GM18861 (cell line): ENCODE measurements around the gene DRAM2.

ENCODE experiments used
- ATAC-seq: cut with Tn5 transposase; IDR thresholded peaks from one replicate; pipeline ENCODE4 v1.9.1; 2021; ENCODE audit not compliant: unreplicated experiment

The DRAM2 gene

GRCh38 chr1:111139956-111140679 lies at the start of gene DRAM2, which contains the start of gene CEPT1:
Gene DRAM2, minus strand, starts transcription at chr1:111140093. Its CDS starts 8,539 bp downstream, at chr1:111131554.
Gene CEPT1, plus strand, starts transcription at chr1:111140223. Its CDS starts 7,492 bp downstream, at chr1:111147715.
- peak; percentile 56 for ATAC-seq

- ATAC-seq, result no peak
These were observed 44.8 kb upstream of the DRAM2 start for GRCh38 chr1:111184663-111185062.

GRCh38 chr1:111183308-111184069 lies 43.6 kb upstream of the DRAM2 start:
- ATAC-seq, result no peak

- ATAC-seq, result no peak
These were observed 42.2 kb upstream of the DRAM2 start for GRCh38 chr1:111182052-111182451.

- no peak for ATAC-seq
These were observed 40.2 kb upstream of the DRAM2 start for GRCh38 chr1:111179968-111180533.

GRCh38 chr1:111176678-111177077 lies 36.8 kb upstream of the DRAM2 start:
- ATAC-seq, result peak; percentile 73

- no peak for ATAC-seq
These were observed 35.5 kb upstream of the DRAM2 start for GRCh38 chr1:111175349-111175748.

GRCh38 chr1:111174070-111174469 lies 34.2 kb upstream of the DRAM2 start:
- no peak for ATAC-seq

GRCh38 chr1:111172463-111172862 lies 32.6 kb upstream of the DRAM2 start:
- ATAC-seq, result no peak

- no peak for ATAC-seq
These were observed 24.3 kb upstream of the DRAM2 start for GRCh38 chr1:111164151-111164550.

- no peak for ATAC-seq
These were observed 23.5 kb upstream of the DRAM2 start for GRCh38 chr1:111163363-111163762.

GRCh38 chr1:111162488-111162880 lies 22.6 kb upstream of the DRAM2 start:
- ATAC-seq, result no peak

- ATAC-seq, result no peak
These were observed 22.1 kb upstream of the DRAM2 start for GRCh38 chr1:111161843-111162487.

- no peak for ATAC-seq
These were observed 17.5 kb upstream of the DRAM2 start for GRCh38 chr1:111157431-111157830.

- no peak for ATAC-seq
These were observed 14.4 kb upstream of the DRAM2 start for GRCh38 chr1:111154021-111154999.

GRCh38 chr1:111151838-111152237 lies 11.9 kb upstream of the DRAM2 start:
- no peak for ATAC-seq

- ATAC-seq, result peak; percentile 64
These were observed 8.5 kb upstream of the DRAM2 start for GRCh38 chr1:111148376-111148881.

- no peak for ATAC-seq
These were observed 8.1 kb upstream of the DRAM2 start for GRCh38 chr1:111147948-111148347.

GRCh38 chr1:111145963-111146768 lies 6.3 kb upstream of the DRAM2 start:
- ATAC-seq, result no peak
